Non-pigmented ciliary epithelial cell (primary cell): ENCODE measurements around the gene NCOA5.

Experiments used
- DNase-seq: peaks from one replicate; pipeline ENCODE4 v3.0.0-alpha.2; 2010; ENCODE audit warnings: low read depth

NCOA5 gene

GRCh38 chr20:46037036-46037435, 52.7 kb downstream of the NCOA5 start:
- no peak for DNase-seq

GRCh38 chr20:46036370-46036769, 53.4 kb downstream of the NCOA5 start:
- DNase-seq = no peak

GRCh38 chr20:46035713-46036112, 54.0 kb downstream of the NCOA5 start:
- DNase-seq = no peak

GRCh38 chr20:46035253-46035652, 54.5 kb downstream of the NCOA5 start:
- DNase-seq = no peak

- DNase-seq = no peak
Observed at GRCh38 chr20:46034039-46034438, 55.7 kb downstream of the NCOA5 start.

GRCh38 chr20:46031701-46032254, 58.0 kb downstream of the NCOA5 start:
- DNase-seq = no peak

GRCh38 chr20:46031014-46031569, 58.7 kb downstream of the NCOA5 start:
- DNase-seq = no peak

GRCh38 chr20:46030284-46031013, 59.3 kb downstream of the NCOA5 start:
- no peak for DNase-seq

- DNase-seq = no peak
Observed at GRCh38 chr20:46028772-46029371, 60.9 kb downstream of the NCOA5 start, which contains the start of gene SLC12A5. TSS of gene SLC12A5 (plus strand) at chr20:46029215. CDS start at chr20:46029345, 130 bp downstream.

- no peak for DNase-seq
Observed at GRCh38 chr20:46028110-46028509, 61.7 kb downstream of the NCOA5 start.

GRCh38 chr20:46027245-46027853, 62.4 kb downstream of the NCOA5 start:
- peak; percentile 20 for DNase-seq

GRCh38 chr20:46025376-46025783, 64.4 kb downstream of the NCOA5 start:
- DNase-seq = no peak

- no peak for DNase-seq
Observed at GRCh38 chr20:46023999-46024398, 65.8 kb downstream of the NCOA5 start.

GRCh38 chr20:46023148-46023484, 66.6 kb downstream of the NCOA5 start:
- DNase-seq = no peak

GRCh38 chr20:46022411-46023147, 67.2 kb downstream of the NCOA5 start:
- DNase-seq = no peak

- no peak for DNase-seq
Observed at GRCh38 chr20:46021361-46022359, 68.1 kb downstream of the NCOA5 start.

- no peak for DNase-seq
Observed at GRCh38 chr20:46020555-46020954, 69.2 kb downstream of the NCOA5 start.

- DNase-seq = no peak
Observed at GRCh38 chr20:46018611-46019010, 71.2 kb downstream of the NCOA5 start.

- no peak for DNase-seq
Observed at GRCh38 chr20:46018112-46018511, 71.7 kb downstream of the NCOA5 start.

- no peak for DNase-seq
Observed at GRCh38 chr20:46017272-46017671, 72.5 kb downstream of the NCOA5 start.
